ENCODE results near the gene NIPAL3.
"Not testable (repeated sequence)": the region's sequence is repeated elsewhere in the genome, so short reads cannot be mapped to it uniquely, and the experiment has no call there.

NIPAL3 gene

DNA sequence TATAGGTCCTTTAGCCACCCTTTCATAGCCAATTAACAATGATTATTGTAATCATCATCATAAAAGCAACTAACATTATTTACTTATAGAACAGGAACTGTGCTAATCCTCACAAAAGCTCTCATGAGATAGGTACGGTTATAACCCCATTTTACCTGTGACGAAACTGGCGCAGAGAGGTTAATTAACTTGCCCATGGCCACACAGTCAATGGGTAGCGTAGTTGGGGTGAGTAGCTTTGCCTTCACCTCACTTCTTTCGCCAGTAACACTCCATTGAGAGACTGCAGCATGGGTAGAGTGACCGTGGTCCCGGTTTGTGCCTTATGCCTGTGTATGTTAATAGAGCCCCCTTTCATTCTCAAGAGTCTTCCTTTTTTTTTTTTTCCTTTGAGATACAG, 10.3 kb downstream of the NIPAL3 start:
- Mint-ChIP-seq H3K4me3 (no peak overlapping the region), H3K4me1 (ENCODE audit: low read depth) (peaks cover 49% of the 10 kb centered on the region), H3K36me3 (ENCODE audit: low read depth) (peaks cover 58% of the 10 kb centered on the region), H3K27me3 (no peaks in the 10 kb centered on the region), H3K27ac (no peak overlapping the region), H3K9me3 (no peaks in the 10 kb centered on the region)

DNA sequence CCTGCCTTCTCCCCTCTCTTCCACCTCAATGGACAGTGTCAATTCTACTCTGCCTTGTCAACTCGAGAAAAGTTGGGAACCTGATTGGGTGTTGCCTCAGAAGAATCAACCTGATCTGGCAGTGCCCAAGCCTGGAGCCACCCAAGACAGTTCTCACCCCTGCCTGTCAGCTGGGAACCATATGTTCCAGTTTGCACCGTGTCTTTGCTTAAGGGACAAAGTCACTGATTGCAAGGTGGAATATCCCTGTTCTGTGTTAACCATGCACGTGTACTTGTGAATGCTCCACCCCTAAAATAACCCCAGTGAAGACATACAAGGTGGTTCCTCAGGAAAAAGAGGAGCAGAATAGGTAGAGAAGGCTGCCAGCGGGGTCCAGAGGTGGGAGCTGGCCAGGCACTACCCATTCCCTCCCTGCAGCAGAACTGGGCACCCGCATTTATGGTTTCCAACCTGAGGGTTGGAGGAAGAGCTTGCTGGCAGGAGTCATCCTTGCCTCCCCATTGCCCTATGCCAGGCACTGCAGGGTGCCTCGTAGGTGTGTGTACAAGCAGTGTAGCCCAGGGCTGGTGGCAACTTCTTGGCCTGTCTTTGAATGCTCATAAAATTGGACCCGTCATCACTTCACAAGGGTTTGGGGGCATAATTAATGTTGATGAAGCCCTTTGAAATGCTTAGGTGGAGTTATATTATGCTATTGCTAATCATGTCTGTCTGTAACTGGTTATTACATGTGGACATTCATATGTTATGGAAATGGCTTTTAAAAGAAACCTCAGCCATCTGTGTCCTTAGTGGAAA, 11.3 kb downstream of the NIPAL3 start:
- Mint-ChIP-seq H3K36me3 (ENCODE audit: low read depth) (peaks cover 56% of the 10 kb centered on the region), H3K9me3 (no peaks in the 10 kb centered on the region), H3K27me3 (no peaks in the 10 kb centered on the region), H3K4me3 (no peak overlapping the region), H3K27ac (no peak overlapping the region), H3K4me1 (ENCODE audit: low read depth) (peaks cover 42% of the 10 kb centered on the region)

DNA sequence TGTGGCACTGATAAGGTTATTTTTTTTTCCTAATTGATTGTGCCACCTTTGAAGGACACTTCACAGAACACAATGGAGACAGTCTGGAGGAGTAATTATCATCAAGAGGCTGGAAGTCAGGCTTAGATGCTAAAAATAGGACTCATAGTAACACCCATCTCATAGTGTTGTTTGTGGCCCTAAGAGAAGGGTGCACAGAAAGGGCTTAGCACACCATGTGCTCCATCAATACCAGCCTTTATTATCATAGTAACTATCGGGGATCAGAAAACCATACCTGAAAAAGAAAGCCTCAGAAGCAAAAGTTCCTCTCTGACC, 11.9 kb downstream of the NIPAL3 start:
- no peaks in the 10 kb centered on the region for H3K27me3 Mint-ChIP-seq
- H3K36me3 Mint-ChIP-seq (ENCODE audit: low read depth), result peaks cover 52% of the 10 kb centered on the region
- H3K27ac Mint-ChIP-seq, result no peak overlapping the region
- no peaks in the 10 kb centered on the region for H3K9me3 Mint-ChIP-seq
- no peak overlapping the region for H3K4me3 Mint-ChIP-seq
- H3K4me1 Mint-ChIP-seq (ENCODE audit: low read depth), result peaks cover 37% of the 10 kb centered on the region

DNA sequence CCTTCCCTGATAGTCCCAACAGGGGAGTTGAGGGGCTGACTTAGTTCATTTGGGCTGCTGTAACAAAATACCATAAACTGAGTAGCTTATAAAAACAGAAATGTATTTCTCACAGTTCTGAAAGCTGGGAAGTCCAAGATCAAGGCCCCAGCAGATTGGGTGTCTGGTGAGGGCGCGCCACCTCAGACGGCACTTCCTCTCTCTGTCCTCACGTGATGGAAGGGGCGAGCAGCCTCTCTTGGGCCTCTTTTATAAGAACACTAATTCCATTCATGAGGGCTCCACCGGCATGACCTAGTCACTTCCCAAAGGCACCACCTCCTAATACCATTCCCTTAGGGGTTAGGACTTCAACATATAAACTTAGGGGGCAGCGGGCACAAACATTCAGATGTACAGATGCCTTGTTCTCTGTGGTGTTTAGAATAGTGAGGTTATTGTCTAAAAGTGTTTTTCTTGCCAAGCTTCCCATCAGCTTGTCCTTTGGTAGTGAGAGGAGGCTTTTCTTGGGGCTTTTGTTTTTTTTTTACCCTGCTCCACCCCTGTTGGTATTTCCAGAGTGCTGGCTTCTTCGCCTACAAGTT, 20.3 kb downstream of the NIPAL3 start:
- H3K4me3 Mint-ChIP-seq, result no peak overlapping the region

DNA sequence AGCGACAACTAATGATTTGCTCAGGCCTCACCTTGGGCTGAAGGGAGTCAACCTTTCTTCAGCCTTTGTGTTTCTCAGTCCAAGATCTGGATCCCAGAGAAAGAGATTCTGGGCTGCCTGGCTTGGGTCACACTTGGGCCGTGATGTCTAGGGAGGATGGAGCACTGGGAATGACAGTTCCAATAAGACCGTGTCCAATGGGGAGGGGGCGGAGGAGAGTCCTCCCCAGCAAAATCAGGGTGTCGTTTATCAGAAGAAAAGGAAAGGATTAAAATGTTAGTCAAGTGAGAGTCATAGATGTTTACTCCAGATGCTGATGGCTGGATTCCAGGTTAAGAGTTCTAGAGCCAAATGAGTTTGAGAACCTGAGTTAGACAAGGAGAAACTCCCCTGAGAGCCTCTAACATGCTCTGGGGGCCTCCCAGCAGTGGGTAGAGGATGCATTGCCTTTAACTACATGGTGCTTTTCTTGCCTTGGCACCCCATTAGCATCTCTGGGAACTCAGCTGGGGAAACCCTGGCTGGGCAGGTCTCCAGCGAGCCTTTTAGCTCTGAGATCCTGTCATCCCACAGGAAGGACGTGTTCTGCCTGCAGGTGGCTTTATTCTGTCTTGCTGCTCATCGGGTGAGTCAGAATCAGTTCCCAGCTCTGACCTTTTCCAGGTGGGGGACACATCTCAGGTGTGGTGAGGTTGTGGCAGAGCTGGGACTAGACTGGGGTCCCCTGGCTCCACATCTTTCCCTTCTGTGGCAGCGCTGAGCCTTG, 22.2 kb downstream of the NIPAL3 start:
- no peak overlapping the region for H3K4me3 Mint-ChIP-seq

More for the DNA sequence above, 20.3 kb downstream of the NIPAL3 start:
- no peaks in the 10 kb centered on the region for H3K27me3 Mint-ChIP-seq
- no peak overlapping the region for H3K27ac Mint-ChIP-seq
- peaks cover 36% of the 10 kb centered on the region for H3K36me3 Mint-ChIP-seq (ENCODE audit: low read depth)
- peaks cover 16% of the 10 kb centered on the region for H3K4me1 Mint-ChIP-seq (ENCODE audit: low read depth)
- no peaks in the 10 kb centered on the region for H3K9me3 Mint-ChIP-seq

DNA sequence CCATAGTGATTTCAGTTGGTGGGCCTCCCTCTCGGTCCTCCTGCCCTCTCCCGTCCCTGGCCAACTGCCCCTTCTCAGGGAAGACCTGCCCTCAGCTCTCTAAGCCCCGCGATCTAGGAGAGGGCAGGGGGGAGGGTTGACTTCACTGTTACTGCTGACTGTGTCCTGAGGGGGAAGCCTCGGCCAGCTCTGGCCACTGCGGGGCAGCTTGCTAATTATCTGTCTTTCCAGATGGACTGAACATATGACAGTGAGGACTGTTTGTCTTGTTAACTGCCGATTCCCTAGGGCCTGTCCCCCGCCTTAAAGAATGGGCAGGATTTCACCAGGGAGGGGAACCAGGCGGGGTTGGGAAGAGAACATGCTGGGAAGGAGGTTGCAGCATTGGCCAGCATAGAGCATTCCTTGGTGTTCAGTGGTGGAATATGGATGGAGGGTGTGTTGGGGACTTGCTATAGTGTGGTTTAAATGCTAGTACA, 22.9 kb downstream of the NIPAL3 start:
- H3K4me1 Mint-ChIP-seq (ENCODE audit: low read depth), result peaks cover 16% of the 10 kb centered on the region
- H3K27ac Mint-ChIP-seq, result no peak overlapping the region
- no peaks in the 10 kb centered on the region for H3K27me3 Mint-ChIP-seq
- H3K36me3 Mint-ChIP-seq (ENCODE audit: low read depth), result peaks cover 26% of the 10 kb centered on the region
- no peak overlapping the region for H3K4me3 Mint-ChIP-seq
- H3K9me3 Mint-ChIP-seq, result no peaks in the 10 kb centered on the region

More for the DNA sequence above, 22.2 kb downstream of the NIPAL3 start:
- H3K27me3 Mint-ChIP-seq, result no peaks in the 10 kb centered on the region
- peaks cover 16% of the 10 kb centered on the region for H3K4me1 Mint-ChIP-seq (ENCODE audit: low read depth)
- H3K9me3 Mint-ChIP-seq, result no peaks in the 10 kb centered on the region
- peaks cover 32% of the 10 kb centered on the region for H3K36me3 Mint-ChIP-seq (ENCODE audit: low read depth)
- no peak overlapping the region for H3K27ac Mint-ChIP-seq

DNA sequence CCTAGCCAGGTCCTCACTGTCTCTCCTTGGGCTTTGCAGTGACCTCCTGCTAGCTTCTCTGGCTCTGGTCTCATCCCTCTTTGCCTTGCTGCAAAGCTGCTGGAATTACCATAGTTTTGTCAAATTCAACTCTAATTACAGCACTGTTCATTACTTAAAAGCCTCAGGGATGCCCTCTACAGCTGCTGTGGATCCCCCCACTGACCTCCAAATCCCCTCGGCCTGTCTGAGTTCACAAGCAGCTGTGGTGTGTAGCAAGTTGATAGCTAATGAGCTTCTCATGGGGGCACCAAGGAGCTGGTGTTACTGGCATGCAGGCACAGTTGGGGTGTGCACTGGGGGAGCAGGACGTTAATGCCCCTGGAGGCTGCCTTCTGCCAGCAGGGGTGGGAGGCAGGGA, 24.8 kb downstream of the NIPAL3 start:
- Mint-ChIP-seq H3K27me3 (no peaks in the 10 kb centered on the region), H3K36me3 (ENCODE audit: low read depth) (peaks cover 23% of the 10 kb centered on the region), H3K4me3 (no peak overlapping the region), H3K4me1 (ENCODE audit: low read depth) (peaks cover 9% of the 10 kb centered on the region), H3K9me3 (no peaks in the 10 kb centered on the region), H3K27ac (no peak overlapping the region)

DNA sequence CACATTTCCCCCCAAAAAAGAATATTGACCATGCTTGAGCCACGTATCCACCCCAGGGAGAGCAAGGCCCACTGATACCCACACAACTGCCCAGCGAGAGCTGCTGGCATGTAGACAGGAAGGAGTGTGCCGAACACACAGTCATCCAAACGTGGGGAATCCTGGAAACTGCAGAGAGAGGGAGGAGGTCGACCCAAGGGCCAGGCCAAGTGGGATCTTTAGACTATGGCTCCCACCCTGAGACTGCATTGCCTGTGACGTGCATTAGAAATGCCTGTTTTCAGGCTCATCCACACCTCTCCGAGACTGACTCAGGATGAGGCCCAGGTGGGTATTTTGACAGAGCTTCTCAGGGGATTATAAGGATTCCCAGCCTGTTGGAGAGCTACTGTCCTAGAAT, 25.9 kb downstream of the NIPAL3 start:
- Mint-ChIP-seq H3K27me3 (no peaks in the 10 kb centered on the region), H3K4me3 (no peak overlapping the region), H3K27ac (no peak overlapping the region), H3K36me3 (ENCODE audit: low read depth) (peaks cover 32% of the 10 kb centered on the region), H3K4me1 (ENCODE audit: low read depth) (peaks cover 3% of the 10 kb centered on the region), H3K9me3 (no peaks in the 10 kb centered on the region)

DNA sequence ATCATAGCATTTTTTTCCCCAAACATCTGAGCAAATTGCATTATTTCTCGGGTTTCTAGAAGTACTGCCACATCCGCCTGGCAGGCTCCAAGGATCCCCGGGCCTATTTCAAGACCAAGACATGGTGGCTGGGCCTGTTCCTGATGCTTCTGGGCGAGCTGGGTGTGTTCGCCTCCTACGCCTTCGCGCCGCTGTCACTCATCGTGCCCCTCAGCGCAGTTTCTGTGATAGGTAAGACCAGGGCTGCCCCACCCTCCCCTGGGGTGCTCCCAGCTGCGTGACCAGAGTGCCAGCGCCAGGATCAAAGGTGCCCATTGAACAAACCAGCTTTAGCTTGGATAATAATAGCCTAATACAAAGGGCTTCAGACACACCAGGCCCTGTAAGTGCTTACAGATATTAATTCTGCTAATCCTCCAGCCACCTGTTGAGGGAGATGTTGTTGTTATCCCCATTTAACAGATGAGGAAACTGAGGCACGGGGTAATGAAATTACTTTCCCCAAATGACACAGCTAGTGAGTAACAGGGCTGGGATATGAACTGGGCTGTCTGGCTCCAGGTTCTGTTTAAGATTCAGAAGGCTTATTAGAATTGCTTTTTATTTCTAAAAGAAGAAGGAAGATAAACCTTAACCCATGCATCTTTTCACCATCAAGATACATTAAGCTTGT, 26.5 kb downstream of the NIPAL3 start:
- no peak overlapping the region for H3K4me3 Mint-ChIP-seq
- peaks cover 3% of the 10 kb centered on the region for H3K4me1 Mint-ChIP-seq (ENCODE audit: low read depth)
- no peak overlapping the region for H3K27ac Mint-ChIP-seq
- no peaks in the 10 kb centered on the region for H3K9me3 Mint-ChIP-seq
- peaks cover 38% of the 10 kb centered on the region for H3K36me3 Mint-ChIP-seq (ENCODE audit: low read depth)
- no peaks in the 10 kb centered on the region for H3K27me3 Mint-ChIP-seq

DNA sequence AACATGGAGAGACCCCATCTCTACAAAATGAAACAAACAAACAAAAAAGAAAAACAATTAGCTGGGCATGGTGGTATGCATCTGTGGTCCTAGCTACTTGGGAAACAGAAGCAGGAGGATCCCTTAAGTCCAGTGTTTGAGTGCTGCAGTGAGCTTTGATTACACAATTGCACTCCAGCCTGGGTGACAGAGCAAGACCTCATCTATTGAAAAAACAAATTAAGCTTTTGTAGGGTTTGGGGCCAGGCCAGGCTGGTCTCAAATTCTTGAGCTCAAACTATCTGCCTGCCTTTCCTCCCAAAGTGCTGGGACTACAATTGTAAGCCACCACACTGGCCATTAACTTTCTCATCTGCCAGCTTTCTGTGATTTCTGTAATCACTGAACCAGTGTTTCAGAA, 27.2 kb downstream of the NIPAL3 start:
- no peak overlapping the region for H3K4me3 Mint-ChIP-seq
- H3K9me3 Mint-ChIP-seq, result no peaks in the 10 kb centered on the region
- no peaks in the 10 kb centered on the region for H3K27me3 Mint-ChIP-seq
- peaks cover 36% of the 10 kb centered on the region for H3K36me3 Mint-ChIP-seq (ENCODE audit: low read depth)
- no peak overlapping the region for H3K27ac Mint-ChIP-seq
- H3K4me1 Mint-ChIP-seq (ENCODE audit: low read depth), result peaks cover under 1% of the 10 kb centered on the region

DNA sequence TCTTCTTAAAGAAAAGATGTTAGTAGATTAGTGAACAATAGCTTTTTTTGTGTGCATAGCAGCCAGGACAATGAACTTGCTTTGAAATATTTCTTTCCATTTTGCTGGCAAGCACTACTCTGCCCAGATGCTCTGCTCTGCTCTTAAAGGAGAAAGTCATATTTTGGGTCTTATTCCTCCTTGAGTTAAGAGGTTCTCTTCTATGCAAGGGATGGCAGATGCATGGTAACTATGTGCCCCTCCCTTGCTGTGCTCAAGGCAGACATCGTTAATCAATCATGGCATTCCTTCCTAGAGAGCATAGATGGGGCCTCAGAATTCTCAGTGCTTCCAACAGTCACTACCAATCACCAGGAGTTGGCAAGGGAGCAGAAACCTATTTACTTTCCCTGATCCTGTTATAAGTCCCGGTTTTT, 27.6 kb downstream of the NIPAL3 start:
- Mint-ChIP-seq H3K27ac (no peak overlapping the region), H3K27me3 (no peaks in the 10 kb centered on the region), H3K4me3 (no peak overlapping the region), H3K9me3 (no peaks in the 10 kb centered on the region), H3K36me3 (ENCODE audit: low read depth) (peaks cover 35% of the 10 kb centered on the region), H3K4me1 (ENCODE audit: low read depth) (no peaks in the 10 kb centered on the region)

DNA sequence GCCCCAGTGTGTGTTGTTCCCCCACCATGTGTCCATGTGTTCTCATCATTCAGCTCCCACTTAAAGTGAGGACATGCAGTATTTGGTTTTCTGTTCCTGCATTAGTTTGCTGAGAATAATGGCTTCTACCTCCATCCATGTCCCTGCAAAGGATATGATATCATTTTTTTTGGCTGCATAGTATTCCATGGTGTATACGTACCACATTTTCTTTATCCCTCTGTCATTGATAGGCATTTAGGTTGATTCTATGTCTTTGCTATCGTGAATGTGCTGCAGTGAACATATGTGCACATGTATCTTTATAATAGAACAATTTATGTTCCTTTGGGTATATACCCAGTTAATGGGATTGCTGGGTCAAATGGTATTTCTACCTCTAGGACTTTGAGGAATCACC, 30.8 kb downstream of the NIPAL3 start:
- H3K4me3 Mint-ChIP-seq; H3K9me3 Mint-ChIP-seq; H3K27ac Mint-ChIP-seq; H3K27me3 Mint-ChIP-seq; H3K4me1 Mint-ChIP-seq (ENCODE audit: low read depth): not testable (repeated sequence)
- peaks cover 48% of the 10 kb centered on the region for H3K36me3 Mint-ChIP-seq (ENCODE audit: low read depth)

DNA sequence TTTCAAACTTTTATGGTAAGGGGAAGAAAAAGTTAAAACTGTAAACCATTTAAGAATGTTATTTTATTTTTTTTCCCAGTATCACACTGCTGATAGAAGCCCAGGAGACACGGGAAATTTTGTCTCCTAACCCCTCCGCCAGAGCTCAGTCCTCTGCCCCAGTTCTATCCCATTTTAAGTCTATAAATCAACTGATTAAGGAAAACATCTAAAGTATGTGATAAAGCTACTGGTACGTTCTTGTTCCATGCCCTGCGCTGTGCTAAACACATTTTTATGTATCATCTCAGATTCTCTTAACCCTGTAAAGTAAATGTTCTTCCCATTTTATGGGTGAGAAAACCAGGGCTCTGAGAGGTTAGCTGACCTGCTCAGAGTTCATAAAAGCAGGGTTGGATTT, 34.7 kb downstream of the NIPAL3 start:
- Mint-ChIP-seq H3K4me3 (no peak overlapping the region), H3K9me3 (no peaks in the 10 kb centered on the region), H3K4me1 (ENCODE audit: low read depth) (no peaks in the 10 kb centered on the region), H3K27ac (no peak overlapping the region), H3K36me3 (ENCODE audit: low read depth) (peaks cover 69% of the 10 kb centered on the region), H3K27me3 (no peaks in the 10 kb centered on the region)

DNA sequence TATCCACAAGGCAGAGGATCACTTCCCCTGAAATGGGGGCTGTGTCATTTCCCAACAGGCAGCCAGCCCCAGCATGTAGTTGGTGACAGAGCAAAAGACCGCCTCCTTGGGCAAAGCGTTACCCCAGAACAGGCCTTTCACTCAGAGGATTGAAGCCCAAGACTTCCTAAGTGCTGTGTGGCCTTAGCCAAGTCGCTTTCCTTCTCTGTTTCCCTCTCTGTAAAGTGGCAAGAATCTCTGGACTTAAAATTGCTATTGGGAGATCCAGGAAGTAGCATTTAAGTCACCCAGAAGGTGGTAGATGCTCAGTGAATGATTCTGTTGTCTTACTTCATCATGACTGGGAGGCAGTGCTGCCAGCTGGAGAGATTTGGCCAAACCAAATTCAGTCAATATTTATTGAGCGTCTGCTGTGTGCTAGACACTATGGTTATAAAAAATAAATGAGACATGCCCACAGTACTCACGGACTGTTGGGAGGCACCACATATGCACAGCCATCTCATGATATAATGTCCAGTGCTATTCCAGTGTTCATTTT, 35.3 kb downstream of the NIPAL3 start:
- H3K4me1 Mint-ChIP-seq (ENCODE audit: low read depth), result no peaks in the 10 kb centered on the region
- peaks cover 65% of the 10 kb centered on the region for H3K36me3 Mint-ChIP-seq (ENCODE audit: low read depth)
- no peaks in the 10 kb centered on the region for H3K27me3 Mint-ChIP-seq
- no peak overlapping the region for H3K27ac Mint-ChIP-seq
- no peaks in the 10 kb centered on the region for H3K9me3 Mint-ChIP-seq
- no peak overlapping the region for H3K4me3 Mint-ChIP-seq

DNA sequence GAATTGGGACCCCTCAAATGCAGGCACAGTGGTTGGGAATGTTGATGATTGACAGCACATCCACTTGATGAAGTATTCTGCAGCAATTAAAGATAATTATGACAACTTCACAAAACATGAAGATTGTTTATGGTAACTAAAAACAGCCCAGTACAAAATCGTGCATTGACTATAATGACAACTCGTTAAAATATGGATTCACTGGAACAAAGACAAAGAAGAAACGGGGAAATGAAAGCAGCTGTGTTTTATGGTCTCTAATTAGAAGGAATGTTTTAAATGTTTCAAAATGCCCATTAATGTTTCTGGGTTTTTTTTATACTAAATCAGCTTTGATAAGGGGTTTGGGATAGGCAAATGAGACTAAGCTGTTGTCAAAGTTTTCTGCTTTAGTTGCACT, 36.1 kb downstream of the NIPAL3 start:
- Mint-ChIP-seq H3K27ac (no peak overlapping the region), H3K27me3 (no peaks in the 10 kb centered on the region), H3K4me3 (no peak overlapping the region), H3K36me3 (ENCODE audit: low read depth) (peaks cover 61% of the 10 kb centered on the region), H3K9me3 (no peaks in the 10 kb centered on the region), H3K4me1 (ENCODE audit: low read depth) (no peaks in the 10 kb centered on the region)

Data from stimulated activated naive CD8-positive, alpha-beta T cell treated with anti-CD3 and anti-CD28 coated beads, Interleukin-15, Interleukin-2, amounts not matched to agents 100 ng/mL and 50 ng/mL, for 24 hours (primary cell).